Transverse colon (tissue), 4 donors: ENCODE data around the gene HSD17B11. TPM values are rescaled to one million over a fixed set of nuclear protein-coding genes. Genes with fewer than 3 reads are reported as not detected.
"Not testable (repeated sequence)": the region's sequence is repeated elsewhere in the genome, so short reads cannot be mapped to it uniquely, and the experiment has no call there.

Source experiments
- DNase-seq: peaks from one replicate; pipeline ENCODE4 v3.0.0-alpha.2; 2019
- H3K27ac ChIP-seq, 4 donors: fragments of 200-600 bp; sonication (generic); 2 replicates each; pipeline ENCODE4 v1.5.1; 2016 to 2018; ENCODE audit warnings: inconsistent platforms in 4 of 4
- H3K27me3 ChIP-seq: fragments of 200-600 bp; sonication (generic); 2 replicates; pipeline ENCODE4 v1.5.1; 2017; ENCODE audit warnings: inconsistent platforms
- H3K36me3 ChIP-seq, 4 donors: fragments of 200-600 bp; sonication (generic); 2 replicates each; pipeline ENCODE4 v1.5.1; 2017 to 2019; ENCODE audit warnings: inconsistent platforms in 4 of 4
- H3K4me1 ChIP-seq, 4 donors: fragments of 200-600 bp; sonication (generic); 2 replicates each; pipeline ENCODE4 v1.5.1; 2017 to 2020; ENCODE audit warnings: inconsistent platforms in 4 of 4
- H3K4me3 ChIP-seq, 4 donors: fragments of 200-600 bp; sonication (generic); 1 replicate in 1 of 4; 2 replicates in 3 of 4; pipeline versions ENCODE4 v1.5.1 to v1.6.1; 2017 to 2019; ENCODE audit warnings: inconsistent platforms in 4 of 4
- H3K9me3 ChIP-seq, 2 donors: fragments of 200-600 bp; sonication (generic); 2 replicates each; pipeline ENCODE4 v1.5.1; 2017 to 2019; ENCODE audit warnings: inconsistent platforms in 2 of 2
- EP300 ChIP-seq: sonication (generic); formaldehyde crosslinking; IDR thresholded peaks from one replicate; pipeline ENCODE4 v1.6.1; 2017; ENCODE audit warnings: antibody characterized with exemption, low read depth
- POLR2A ChIP-seq: fragments of 450-650 bp; IDR thresholded peaks from one replicate; pipeline ENCODE4 v1.6.1; 2016; ENCODE audit warnings: antibody characterized with exemption, mild to moderate bottlenecking, moderate library complexity
- POLR2AphosphoS5 ChIP-seq, 3 donors: sonication (generic); formaldehyde crosslinking; IDR thresholded peaks; one replicate each; pipeline ENCODE4 v1.6.1; 2016; ENCODE audit warnings: antibody characterized with exemption in 3 of 3
- WGBS, 2 donors: methylation state at CpG; one replicate each; pipeline ENCODE4 v1.1.5; 2018; ENCODE audit warnings: low coverage in 1 of 2; 5-methylcytosine and 5-hydroxymethylcytosine counted together
- in situ Hi-C, 4 donors: fragments of 200-750 bp; cut with MboI; loops; one replicate each; pipeline versions ENCODE4 v1.15.0 to v1.15.1; 2017; ENCODE audit warnings: low sequenced_read_pairs in 3 of 4, low pct_ligation_motif_present in 1 of 4, low pct_unique_long_range_greater_than_20kb in 1 of 4
- intact Hi-C: fragments of 100-400 bp; cut with DNase I; formaldehyde crosslinking; loops from one replicate; pipeline ENCODE4 v1.15.1; 2023; ENCODE audit warnings: low total_unique reads
- total RNA-seq, 4 donors: library from RNA; depleted of rRNA; stranded (reverse); fragments of >200 nt; gene quantifications; one replicate each; pipeline ENCODE4 v1.1.0, GENCODE V29; 2016
- TF ChIP-seq, protein P1 (sequence below), 5 experiments: fragments of 200-600 bp in 3 of 5; fragments of 450-650 bp in 2 of 5; sonication (generic) in 3 of 5; IDR thresholded peaks; 1 replicate in 2 of 5; 2 replicates in 3 of 5; pipeline ENCODE4 v1.5.1; 2016 to 2017; ENCODE audit warnings: antibody characterized with exemption in 5 of 5, inconsistent platforms in 3 of 5, mild to moderate bottlenecking in 2 of 5, moderate library complexity in 1 of 5

HSD17B11 gene
- total RNA-seq, 4 donors from 2014 or later, result 189 to 348 (median 271) TPM

DNA sequence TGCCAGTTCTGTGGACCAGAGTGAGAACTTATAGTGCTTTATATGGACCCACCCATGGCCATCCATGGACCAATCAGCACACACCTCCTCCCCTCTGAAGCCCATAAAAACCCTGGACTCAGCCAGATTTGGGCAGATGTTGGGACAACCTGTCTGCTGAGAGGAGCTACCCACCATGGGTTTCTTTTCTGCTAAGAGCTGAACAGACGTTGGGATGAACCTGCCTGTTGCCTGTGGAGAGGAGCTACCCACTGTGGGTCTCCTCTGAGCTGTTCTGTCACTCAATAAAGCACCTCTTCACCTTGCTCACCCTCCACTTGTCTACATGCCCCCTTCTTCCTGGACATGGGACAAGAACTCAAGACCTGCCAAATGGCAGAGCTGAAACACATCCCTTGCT is 9.0 kb upstream of the HSD17B11 start:
- in situ Hi-C loops (no loop called here), intact Hi-C loops (no loop called here)
- 93 to 100% methylated on average over 1 of the region's 1 CpG for WGBS, 2 donors
- Histone ChIP-seq H3K4me3 (no peak overlapping the region), H3K9me3 (no peaks in the 10 kb centered on the region), H3K27ac (no peak overlapping the region), H3K36me3 (no peaks in the 10 kb centered on the region), H3K27me3 (no peaks in the 10 kb centered on the region), H3K4me1 (no peaks in the 10 kb centered on the region)
- DNase-seq, result no peak
- TF ChIP-seq EP300, result no peak
- TF ChIP-seq, protein P1, sequence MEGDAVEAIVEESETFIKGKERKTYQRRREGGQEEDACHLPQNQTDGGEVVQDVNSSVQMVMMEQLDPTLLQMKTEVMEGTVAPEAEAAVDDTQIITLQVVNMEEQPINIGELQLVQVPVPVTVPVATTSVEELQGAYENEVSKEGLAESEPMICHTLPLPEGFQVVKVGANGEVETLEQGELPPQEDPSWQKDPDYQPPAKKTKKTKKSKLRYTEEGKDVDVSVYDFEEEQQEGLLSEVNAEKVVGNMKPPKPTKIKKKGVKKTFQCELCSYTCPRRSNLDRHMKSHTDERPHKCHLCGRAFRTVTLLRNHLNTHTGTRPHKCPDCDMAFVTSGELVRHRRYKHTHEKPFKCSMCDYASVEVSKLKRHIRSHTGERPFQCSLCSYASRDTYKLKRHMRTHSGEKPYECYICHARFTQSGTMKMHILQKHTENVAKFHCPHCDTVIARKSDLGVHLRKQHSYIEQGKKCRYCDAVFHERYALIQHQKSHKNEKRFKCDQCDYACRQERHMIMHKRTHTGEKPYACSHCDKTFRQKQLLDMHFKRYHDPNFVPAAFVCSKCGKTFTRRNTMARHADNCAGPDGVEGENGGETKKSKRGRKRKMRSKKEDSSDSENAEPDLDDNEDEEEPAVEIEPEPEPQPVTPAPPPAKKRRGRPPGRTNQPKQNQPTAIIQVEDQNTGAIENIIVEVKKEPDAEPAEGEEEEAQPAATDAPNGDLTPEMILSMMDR (IDR thresholded peaks at IDR 0.05), result no peak
- no peak for TF ChIP-seq POLR2A
- TF ChIP-seq POLR2AphosphoS5 (IDR thresholded peaks at IDR 0.05), result no peak

DNA sequence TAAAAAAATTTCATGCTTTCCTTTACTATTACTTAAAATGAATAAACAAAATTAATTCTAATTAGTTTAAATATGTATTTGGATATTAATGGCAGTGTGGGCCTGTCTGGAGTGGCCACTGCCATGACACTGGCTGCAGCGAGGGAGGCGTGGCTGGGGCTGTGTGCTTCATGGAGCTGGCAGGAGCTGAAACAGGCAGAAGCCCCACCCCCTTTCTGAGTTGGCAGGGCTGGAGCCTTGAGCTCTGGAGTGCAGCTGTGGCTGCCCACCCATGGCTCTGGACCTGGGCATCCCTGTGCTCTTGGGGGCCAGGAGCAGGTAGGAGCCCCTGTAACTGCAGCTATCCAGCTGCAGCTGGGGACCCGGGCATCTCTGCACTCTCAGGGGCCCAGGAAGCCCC is 8.2 kb upstream of the HSD17B11 start:
- 86% methylated on average over 3 of the region's 3 CpGs; no CpG with 5 or more reads in 1 of the 2 donors for WGBS, 2 donors
- no peak overlapping the region for H3K27ac ChIP-seq

DNA sequence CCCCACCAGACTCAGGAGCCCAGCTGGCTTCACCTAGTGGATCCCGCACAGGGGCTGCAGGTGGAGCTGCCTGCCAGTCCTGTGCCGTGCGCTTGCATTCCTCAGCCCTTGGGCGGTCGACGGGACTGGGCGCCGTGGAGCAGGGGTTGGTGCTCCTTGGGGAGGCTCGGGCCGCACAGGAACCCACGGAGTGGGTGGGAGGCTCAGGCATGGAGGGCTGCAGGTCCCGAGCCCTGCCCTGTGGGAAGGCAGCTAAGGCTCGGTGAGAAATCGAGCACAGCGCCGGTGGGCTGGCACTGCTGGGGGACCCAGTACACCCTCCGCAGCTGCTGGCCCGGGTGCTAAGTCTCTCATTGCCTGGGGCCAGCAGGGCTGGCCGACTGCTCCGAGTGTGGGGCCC is 4.9 kb upstream of the HSD17B11 start:
- DNase-seq, in situ Hi-C loops, H3K4me1 ChIP-seq, H3K36me3 ChIP-seq, H3K9me3 ChIP-seq, H3K4me3 ChIP-seq, H3K27me3 ChIP-seq, intact Hi-C loops, H3K27ac ChIP-seq: not testable (repeated sequence)
- WGBS, 2 donors, result 95% methylated on average over 14 of the region's 20 CpGs; no CpG with 5 or more reads in 1 of the 2 donors

More for the DNA sequence above, 8.2 kb upstream of the HSD17B11 start:
- in situ Hi-C loops (no loop called here), intact Hi-C loops (no loop called here)
- peak; percentile 41 for DNase-seq
- H3K4me1 ChIP-seq, result no peaks in the 10 kb centered on the region
- TF ChIP-seq EP300, result no peak
- TF ChIP-seq, protein P1 (IDR thresholded peaks at IDR 0.05), result no peak
- TF ChIP-seq POLR2AphosphoS5 (IDR thresholded peaks at IDR 0.05), result no peak
- H3K4me3 ChIP-seq, result no peak overlapping the region
- H3K36me3 ChIP-seq, result no peaks in the 10 kb centered on the region
- H3K27me3 ChIP-seq, result no peaks in the 10 kb centered on the region
- no peaks in the 10 kb centered on the region for H3K9me3 ChIP-seq

DNA sequence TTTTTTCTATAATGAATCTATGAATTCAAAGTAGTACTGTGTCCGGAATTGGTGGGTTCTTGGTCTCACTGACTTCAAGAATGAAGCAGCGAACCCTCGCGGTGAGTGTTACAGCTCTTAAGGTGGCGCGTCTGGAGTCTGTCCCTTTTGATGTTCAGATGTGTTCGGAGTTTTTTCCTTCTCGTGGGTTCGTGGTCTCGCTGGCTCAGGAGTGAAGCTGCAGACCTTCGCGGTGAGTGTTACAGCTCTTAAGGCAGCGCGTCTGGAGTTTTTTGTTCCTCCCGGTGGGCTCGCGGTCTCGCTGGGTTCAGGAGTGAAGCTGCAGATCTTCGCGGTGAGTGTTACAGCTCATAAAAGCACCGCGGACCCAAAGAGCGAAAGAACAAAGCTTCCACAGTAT is 4.1 kb upstream of the HSD17B11 start:
- H3K4me3 ChIP-seq, DNase-seq, H3K4me1 ChIP-seq, H3K27ac ChIP-seq, in situ Hi-C loops, intact Hi-C loops, H3K9me3 ChIP-seq, H3K27me3 ChIP-seq, H3K36me3 ChIP-seq: not testable (repeated sequence)
- WGBS, 2 donors, result 86 to 96% methylated on average over 3 to 23 of the region's 23 CpGs

DNA sequence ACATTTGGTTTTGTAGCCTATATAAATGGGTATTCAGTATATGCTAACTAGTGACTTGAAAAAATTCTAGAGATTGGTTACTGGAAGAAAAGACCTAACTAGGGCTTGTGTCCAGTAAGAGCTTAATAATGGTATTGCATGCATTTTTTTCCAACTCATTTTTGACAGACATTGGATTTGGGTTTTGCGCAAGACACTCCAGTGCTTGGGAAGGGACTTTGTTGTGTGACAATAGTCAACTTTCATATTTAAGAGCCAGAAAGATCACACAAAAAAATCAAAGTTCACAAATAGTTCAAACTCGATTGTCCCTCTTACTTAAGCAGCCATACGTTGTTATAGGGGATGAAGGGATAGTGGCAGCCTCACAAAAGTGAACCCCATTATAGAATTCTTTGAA is 1.2 kb upstream of the HSD17B11 start:
- no peak for TF ChIP-seq POLR2AphosphoS5 (IDR thresholded peaks at IDR 0.05)
- TF ChIP-seq, protein P1 (IDR thresholded peaks at IDR 0.05), result no peak
- no peak for TF ChIP-seq EP300
- no peak for TF ChIP-seq POLR2A
- H3K4me1 ChIP-seq, result peaks cover 0 to 30% (median 19%) of the 10 kb centered on the region in 4 donors
- peak overlapping the region; percentile 90 to 97 (median 94) for H3K27ac ChIP-seq
- H3K36me3 ChIP-seq, result no peaks in the 10 kb centered on the region
- no peaks in the 10 kb centered on the region for H3K27me3 ChIP-seq
- intact Hi-C loops, result no loop called here
- no peak for DNase-seq
- in situ Hi-C loops, result no loop called here
- no peaks in the 10 kb centered on the region for H3K9me3 ChIP-seq
- H3K4me3 ChIP-seq, result peak overlapping the region in 1 of 4 donors; percentile 82
- WGBS, 2 donors, result 87 to 91% methylated on average over 3 of the region's 3 CpGs
